Gastrocnemius medialis (tissue), 4 donors: ENCODE results near the gene PPT2.
"Not testable (repeated sequence)": the region's sequence is repeated elsewhere in the genome, so short reads cannot be mapped to it uniquely, and the experiment has no call there.

Source experiments
- CTCF ChIP-seq, 5 experiments: fragments of 450-650 bp in 3 of 5; fragments of 200-600 bp in 2 of 5; sonication (generic) in 2 of 5; IDR thresholded peaks in 4 of 5; conservative IDR thresholded peaks in 1 of 5; 1 replicate in 4 of 5; 2 replicates in 1 of 5; pipeline ENCODE4 v1.5.1; 2016 to 2019; ENCODE audit warnings: antibody characterized with exemption in 5 of 5, mild to moderate bottlenecking in 3 of 5, moderate library complexity in 3 of 5
- POLR2A ChIP-seq, 2 donors: fragments of 450-650 bp; IDR thresholded peaks; one replicate each; pipeline ENCODE4 v1.6.1; 2017; ENCODE audit warnings: antibody characterized with exemption in 2 of 2, mild to moderate bottlenecking in 2 of 2, moderate library complexity in 2 of 2

DNA sequence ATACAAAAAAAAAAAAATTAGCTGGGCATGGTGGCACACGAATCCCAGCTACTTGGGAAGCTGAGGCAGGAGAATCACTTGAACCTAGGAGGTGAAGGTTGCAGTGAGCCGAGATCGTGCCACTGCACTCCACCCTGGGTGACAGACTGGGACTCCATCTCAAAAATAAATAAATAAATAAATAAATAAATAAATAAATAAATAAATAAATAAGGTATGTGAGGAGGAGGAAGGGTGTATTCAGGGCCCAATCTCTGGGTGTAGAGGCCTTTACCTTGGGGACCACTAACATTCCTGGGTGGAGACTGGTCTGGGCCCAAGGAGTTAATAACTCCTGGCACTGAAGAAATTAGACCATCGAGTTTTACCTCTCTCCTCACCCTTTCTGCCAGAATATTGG is 57.5 kb downstream of the PPT2 start:
- TF ChIP-seq CTCF (IDR thresholded peaks at IDR 0.05 in 4 of 5, conservative IDR thresholded peaks at IDR 0.05 in 1 of 5); POLR2A (IDR thresholded peaks at IDR 0.05): not testable (repeated sequence)
